ENCODE results near the gene MAP4K4.

The MAP4K4 gene

DNA sequence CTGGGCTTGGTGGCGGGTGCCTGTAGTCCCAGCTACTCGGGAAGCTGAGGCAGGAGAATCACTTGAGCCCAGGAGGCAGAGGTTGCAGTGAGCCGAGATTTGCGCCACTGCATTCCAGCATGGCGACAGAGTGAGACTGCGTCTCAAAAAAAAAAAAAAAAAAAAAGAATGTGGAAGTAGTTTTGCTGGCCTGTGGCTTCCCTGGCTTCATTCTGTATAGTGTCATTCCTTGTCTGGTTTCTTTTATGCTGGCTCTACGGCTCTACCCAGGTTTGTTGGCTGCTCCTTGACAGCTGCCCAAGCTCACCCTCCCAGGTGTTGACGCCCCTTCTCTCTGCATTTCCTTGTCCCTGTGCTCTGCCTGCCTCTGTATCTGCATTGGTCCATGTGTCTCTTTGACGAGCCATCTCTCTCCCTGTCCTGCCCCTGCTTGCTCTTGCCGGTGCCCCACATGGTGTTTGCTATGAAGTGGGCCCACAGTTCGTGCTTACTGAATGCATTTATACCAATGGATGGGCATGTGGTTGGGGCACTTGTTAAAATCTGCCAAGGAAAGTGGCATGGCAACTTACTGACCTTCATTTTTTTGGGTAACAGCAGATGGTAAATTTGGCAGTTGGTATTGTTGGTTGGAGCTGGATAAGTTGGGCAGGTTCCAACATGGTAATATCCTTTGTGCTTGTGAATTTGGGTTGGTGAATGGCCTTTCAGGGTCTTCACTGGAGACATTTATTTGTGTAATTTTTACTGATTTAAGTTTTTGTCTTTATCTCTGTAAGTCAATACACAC lies 113.9 kb downstream of the MAP4K4 start:
- H3K18ac ChIP-seq (ENCODE audit: low read length) = no peak overlapping the region
- no peak overlapping the region for H3K56ac ChIP-seq (ENCODE audit: low read length)
- H3K27me3 ChIP-seq (ENCODE audit: insufficient read depth, low read length, poor library complexity) = no peaks in the 10 kb centered on the region
- DNase-seq = no peak
- H2BK120ac ChIP-seq (ENCODE audit: low read depth, low read length) = no peak overlapping the region
- peaks cover 30% of the 10 kb centered on the region for H3K79me1 ChIP-seq (ENCODE audit: low read length)
- no peak overlapping the region for H3K4me2 ChIP-seq (ENCODE audit: low read length)
- no peak overlapping the region for H4K8ac ChIP-seq (ENCODE audit: low read depth, low read length)
- no peak overlapping the region for H2BK5ac ChIP-seq (ENCODE audit: low read length)
- H3K4ac ChIP-seq (ENCODE audit: low read depth, low read length) = no peak overlapping the region
- no peak overlapping the region for H2AK5ac ChIP-seq (ENCODE audit: low read length)
- H3K4me3 ChIP-seq (ENCODE audit: low read length) = no peak overlapping the region
- H3K79me2 ChIP-seq (ENCODE audit: control insufficient read depth, insufficient read depth, low read length) = peaks cover 58% of the 10 kb centered on the region
- no peak overlapping the region for H4K5ac ChIP-seq (ENCODE audit: low read length)
- H2BK15ac ChIP-seq (replicated peaks; ENCODE audit: low read depth) = no peak overlapping the region
- no CpG with 5 or more reads among the region's 11 CpGs for WGBS (ENCODE audit: extremely low coverage, insufficient coverage, low lambda C conversion rate)
- H3K27ac ChIP-seq (ENCODE audit: low read depth, low read length) = no peak overlapping the region
- no peaks in the 10 kb centered on the region for H3K36me3 ChIP-seq (ENCODE audit: control insufficient read depth, insufficient read depth, low read length)
- H3K4me1 ChIP-seq (ENCODE audit: control insufficient read depth, low read depth, low read length) = peaks cover 8% of the 10 kb centered on the region
- no peak overlapping the region for H3K23ac ChIP-seq (ENCODE audit: low read length)
- no peak overlapping the region for H3K9ac ChIP-seq (ENCODE audit: low read length)

DNA sequence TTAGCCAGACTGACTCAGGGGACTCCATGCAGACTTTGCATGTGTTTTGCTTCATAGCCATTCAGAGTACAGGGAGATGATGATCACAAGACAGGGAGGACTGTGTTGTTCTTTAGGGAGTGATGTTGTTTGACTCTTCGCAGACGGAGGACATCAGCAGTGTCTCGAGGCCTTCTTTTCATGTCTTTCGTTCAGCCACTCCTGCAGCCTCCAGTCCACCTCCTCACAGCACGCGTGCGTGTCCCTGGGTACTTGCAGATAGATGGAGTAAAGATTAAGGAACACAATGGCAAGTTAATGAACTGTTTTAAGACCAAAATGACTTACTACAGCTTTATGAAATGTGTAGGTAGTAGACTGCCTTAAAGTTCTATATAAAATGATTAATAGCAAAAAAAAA lies 114.7 kb downstream of the MAP4K4 start:
- no peak overlapping the region for H3K4me3 ChIP-seq (ENCODE audit: low read length)
- H2BK5ac ChIP-seq (ENCODE audit: low read length) = no peak overlapping the region
- H3K18ac ChIP-seq (ENCODE audit: low read length) = no peak overlapping the region
- H3K27ac ChIP-seq (ENCODE audit: low read depth, low read length) = no peak overlapping the region
- H2BK120ac ChIP-seq (ENCODE audit: low read depth, low read length) = no peak overlapping the region
- H3K79me2 ChIP-seq (ENCODE audit: control insufficient read depth, insufficient read depth, low read length) = peaks cover 59% of the 10 kb centered on the region
- H3K27me3 ChIP-seq (ENCODE audit: insufficient read depth, low read length, poor library complexity) = no peaks in the 10 kb centered on the region
- no peak overlapping the region for H3K56ac ChIP-seq (ENCODE audit: low read length)
- no peak overlapping the region for H3K9ac ChIP-seq (ENCODE audit: low read length)
- H3K4ac ChIP-seq (ENCODE audit: low read depth, low read length) = no peak overlapping the region
- H3K23ac ChIP-seq (ENCODE audit: low read length) = no peak overlapping the region
- H3K36me3 ChIP-seq (ENCODE audit: control insufficient read depth, insufficient read depth, low read length) = no peaks in the 10 kb centered on the region
- no peak overlapping the region for H3K4me2 ChIP-seq (ENCODE audit: low read length)
- no peak for DNase-seq
- H2BK15ac ChIP-seq (replicated peaks; ENCODE audit: low read depth) = no peak overlapping the region
- H3K79me1 ChIP-seq (ENCODE audit: low read length) = peaks cover 32% of the 10 kb centered on the region
- no CpG with 5 or more reads among the region's 7 CpGs for WGBS (ENCODE audit: extremely low coverage, insufficient coverage, low lambda C conversion rate)
- H4K8ac ChIP-seq (ENCODE audit: low read depth, low read length) = no peak overlapping the region
- H3K4me1 ChIP-seq (ENCODE audit: control insufficient read depth, low read depth, low read length) = peaks cover 8% of the 10 kb centered on the region
- H4K5ac ChIP-seq (ENCODE audit: low read length) = no peak overlapping the region
- no peak overlapping the region for H2AK5ac ChIP-seq (ENCODE audit: low read length)

GRCh38 chr2:101814752-101815151 lies 117.2 kb downstream of the MAP4K4 start:
- Histone ChIP-seq H3K23ac (ENCODE audit: low read length) (no peak overlapping the region), H3K27ac (ENCODE audit: low read depth, low read length) (no peak overlapping the region), H2BK15ac (replicated peaks; ENCODE audit: low read depth) (no peak overlapping the region), H3K4ac (ENCODE audit: low read depth, low read length) (no peak overlapping the region), H3K79me1 (ENCODE audit: low read length) (peaks cover 30% of the 10 kb centered on the region), H3K9ac (ENCODE audit: low read length) (no peak overlapping the region), H3K4me3 (ENCODE audit: low read length) (no peak overlapping the region), H3K4me1 (ENCODE audit: control insufficient read depth, low read depth, low read length) (peaks cover 7% of the 10 kb centered on the region), H2AK5ac (ENCODE audit: low read length) (no peak overlapping the region), H3K79me2 (ENCODE audit: control insufficient read depth, insufficient read depth, low read length) (peaks cover 65% of the 10 kb centered on the region), H3K18ac (ENCODE audit: low read length) (no peak overlapping the region), H4K8ac (ENCODE audit: low read depth, low read length) (no peak overlapping the region), H2BK5ac (ENCODE audit: low read length) (no peak overlapping the region), H3K56ac (ENCODE audit: low read length) (no peak overlapping the region), H3K36me3 (ENCODE audit: control insufficient read depth, insufficient read depth, low read length) (no peaks in the 10 kb centered on the region), H3K27me3 (ENCODE audit: insufficient read depth, low read length, poor library complexity) (no peaks in the 10 kb centered on the region), H2BK120ac (ENCODE audit: low read depth, low read length) (no peak overlapping the region), H3K4me2 (ENCODE audit: low read length) (no peak overlapping the region), H4K5ac (ENCODE audit: low read length) (no peak overlapping the region)
- DNase-seq = no peak
- WGBS (ENCODE audit: extremely low coverage, insufficient coverage, low lambda C conversion rate) = no CpG with 5 or more reads among the region's 2 CpGs

DNA sequence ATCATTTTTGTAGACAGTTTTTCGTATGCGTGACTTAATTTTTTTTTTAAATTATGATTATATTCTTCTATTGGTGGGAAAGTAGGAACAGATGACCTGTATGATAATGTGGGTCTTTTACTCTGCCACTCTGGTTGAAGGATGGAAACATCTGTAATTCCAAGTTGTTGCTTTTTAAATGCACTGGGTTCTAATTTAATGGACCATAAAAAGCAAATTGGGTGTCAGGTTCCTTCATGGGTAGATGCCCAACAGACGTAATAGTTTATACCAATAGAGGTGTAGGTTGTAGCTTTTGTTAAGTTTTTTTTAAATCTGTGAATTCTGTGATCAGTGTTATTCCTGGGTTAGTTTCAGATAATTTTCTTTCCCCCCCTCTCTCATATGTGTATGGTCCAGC lies 117.6 kb downstream of the MAP4K4 start:
- Histone ChIP-seq H3K4me1 (ENCODE audit: control insufficient read depth, low read depth, low read length) (peaks cover 7% of the 10 kb centered on the region), H3K36me3 (ENCODE audit: control insufficient read depth, insufficient read depth, low read length) (no peaks in the 10 kb centered on the region), H4K5ac (ENCODE audit: low read length) (no peak overlapping the region), H3K4me2 (ENCODE audit: low read length) (no peak overlapping the region), H2AK5ac (ENCODE audit: low read length) (no peak overlapping the region), H3K56ac (ENCODE audit: low read length) (no peak overlapping the region), H3K4me3 (ENCODE audit: low read length) (no peak overlapping the region), H4K8ac (ENCODE audit: low read depth, low read length) (no peak overlapping the region), H3K23ac (ENCODE audit: low read length) (no peak overlapping the region), H3K27me3 (ENCODE audit: insufficient read depth, low read length, poor library complexity) (no peaks in the 10 kb centered on the region), H3K9ac (ENCODE audit: low read length) (no peak overlapping the region), H3K79me2 (ENCODE audit: control insufficient read depth, insufficient read depth, low read length) (peaks cover 66% of the 10 kb centered on the region), H2BK15ac (replicated peaks; ENCODE audit: low read depth) (no peak overlapping the region), H3K27ac (ENCODE audit: low read depth, low read length) (no peak overlapping the region), H2BK120ac (ENCODE audit: low read depth, low read length) (no peak overlapping the region), H2BK5ac (ENCODE audit: low read length) (no peak overlapping the region), H3K79me1 (ENCODE audit: low read length) (peaks cover 29% of the 10 kb centered on the region), H3K18ac (ENCODE audit: low read length) (no peak overlapping the region), H3K4ac (ENCODE audit: low read depth, low read length) (no peak overlapping the region)
- WGBS (ENCODE audit: extremely low coverage, insufficient coverage, low lambda C conversion rate) = 100% methylated on average over 2 of the region's 3 CpGs
- DNase-seq = no peak

GRCh38 chr2:101815739-101816391 lies 118.4 kb downstream of the MAP4K4 start:
- H3K4ac ChIP-seq (ENCODE audit: low read depth, low read length) = no peak overlapping the region
- no peak overlapping the region for H2BK5ac ChIP-seq (ENCODE audit: low read length)
- H3K4me3 ChIP-seq (ENCODE audit: low read length) = no peak overlapping the region
- H3K36me3 ChIP-seq (ENCODE audit: control insufficient read depth, insufficient read depth, low read length) = no peaks in the 10 kb centered on the region
- WGBS (ENCODE audit: extremely low coverage, insufficient coverage, low lambda C conversion rate) = no CpG with 5 or more reads among the region's 14 CpGs
- H3K23ac ChIP-seq (ENCODE audit: low read length) = no peak overlapping the region
- H3K79me1 ChIP-seq (ENCODE audit: low read length) = peaks cover 30% of the 10 kb centered on the region
- DNase-seq = no peak
- H3K79me2 ChIP-seq (ENCODE audit: control insufficient read depth, insufficient read depth, low read length) = peaks cover 68% of the 10 kb centered on the region
- no peak overlapping the region for H3K9ac ChIP-seq (ENCODE audit: low read length)
- no peak overlapping the region for H3K27ac ChIP-seq (ENCODE audit: low read depth, low read length)
- H3K56ac ChIP-seq (ENCODE audit: low read length) = no peak overlapping the region
- H3K4me1 ChIP-seq (ENCODE audit: control insufficient read depth, low read depth, low read length) = peaks cover 7% of the 10 kb centered on the region
- H3K18ac ChIP-seq (ENCODE audit: low read length) = peak overlapping the region; percentile 56
- H2BK15ac ChIP-seq (replicated peaks; ENCODE audit: low read depth) = no peak overlapping the region
- H3K27me3 ChIP-seq (ENCODE audit: insufficient read depth, low read length, poor library complexity) = no peaks in the 10 kb centered on the region
- no peak overlapping the region for H4K8ac ChIP-seq (ENCODE audit: low read depth, low read length)
- no peak overlapping the region for H2AK5ac ChIP-seq (ENCODE audit: low read length)
- no peak overlapping the region for H2BK120ac ChIP-seq (ENCODE audit: low read depth, low read length)
- no peak overlapping the region for H4K5ac ChIP-seq (ENCODE audit: low read length)
- H3K4me2 ChIP-seq (ENCODE audit: low read length) = no peak overlapping the region
